Thoracic aorta (tissue), 2 donors: ENCODE results near the gene CTIF. TPM values are rescaled to one million over a fixed set of nuclear protein-coding genes. Genes with fewer than 3 reads are reported as not detected.

Experiments
- ATAC-seq: fragments of 150-250 bp; one replicate; pipeline ENCODE4 v1.8.0; 2017; ENCODE audit warnings: low read depth; ENCODE audit not compliant: insufficient number of reproducible peaks, low FRiP score
- DNase-seq: peaks from one replicate; pipeline ENCODE4 v3.0.0-alpha.2; 2020; ENCODE audit warnings: low spot score
- H3K27ac ChIP-seq, 2 donors: fragments of 200-600 bp; sonication (generic); 1 replicate in 1 of 2; 2 replicates in 1 of 2; pipeline ENCODE4 v1.5.1; 2016; ENCODE audit warnings: mild to moderate bottlenecking in 2 of 2, moderate library complexity in 2 of 2
- H3K27me3 ChIP-seq: fragments of 200-600 bp; sonication (generic); replicated peaks from 2 replicates; pipeline ENCODE4 v1.6.0; 2016; ENCODE audit warnings: mild to moderate bottlenecking; ENCODE audit not compliant: insufficient read depth
- H3K36me3 ChIP-seq: fragments of 200-600 bp; sonication (generic); one replicate; pipeline ENCODE4 v1.5.1; 2016
- H3K4me1 ChIP-seq, 2 donors: fragments of 200-600 bp; sonication (generic); 1 replicate in 1 of 2; 2 replicates in 1 of 2; pipeline versions ENCODE4 v1.5.1 to v1.6.0; 2016; ENCODE audit warnings: low read depth in 2 of 2, mild to moderate bottlenecking in 1 of 2; ENCODE audit not compliant: control insufficient read depth in 1 of 2
- H3K4me3 ChIP-seq: fragments of 200-600 bp; sonication (generic); 2 replicates; pipeline ENCODE4 v1.5.1; 2016; ENCODE audit warnings: mild to moderate bottlenecking
- H3K9me3 ChIP-seq: fragments of 200-600 bp; sonication (generic); 2 replicates; pipeline ENCODE4 v1.5.1; 2016
- total RNA-seq, 2 donors: library from RNA; depleted of rRNA; stranded (reverse); fragments of >200 nt; gene quantifications; one replicate each; pipeline versions ENCODE4 v1.1.0 to v1.2.3, GENCODE V29; 2016
- TF ChIP-seq, protein P1 (sequence below): fragments of 200-600 bp; sonication (generic); IDR thresholded peaks from one replicate; pipeline ENCODE4 v1.5.1; 2019; ENCODE audit warnings: antibody characterized with exemption

CTIF gene
- total RNA-seq, 2 donors from 2014 or later, result 63.3 to 125 TPM

DNA sequence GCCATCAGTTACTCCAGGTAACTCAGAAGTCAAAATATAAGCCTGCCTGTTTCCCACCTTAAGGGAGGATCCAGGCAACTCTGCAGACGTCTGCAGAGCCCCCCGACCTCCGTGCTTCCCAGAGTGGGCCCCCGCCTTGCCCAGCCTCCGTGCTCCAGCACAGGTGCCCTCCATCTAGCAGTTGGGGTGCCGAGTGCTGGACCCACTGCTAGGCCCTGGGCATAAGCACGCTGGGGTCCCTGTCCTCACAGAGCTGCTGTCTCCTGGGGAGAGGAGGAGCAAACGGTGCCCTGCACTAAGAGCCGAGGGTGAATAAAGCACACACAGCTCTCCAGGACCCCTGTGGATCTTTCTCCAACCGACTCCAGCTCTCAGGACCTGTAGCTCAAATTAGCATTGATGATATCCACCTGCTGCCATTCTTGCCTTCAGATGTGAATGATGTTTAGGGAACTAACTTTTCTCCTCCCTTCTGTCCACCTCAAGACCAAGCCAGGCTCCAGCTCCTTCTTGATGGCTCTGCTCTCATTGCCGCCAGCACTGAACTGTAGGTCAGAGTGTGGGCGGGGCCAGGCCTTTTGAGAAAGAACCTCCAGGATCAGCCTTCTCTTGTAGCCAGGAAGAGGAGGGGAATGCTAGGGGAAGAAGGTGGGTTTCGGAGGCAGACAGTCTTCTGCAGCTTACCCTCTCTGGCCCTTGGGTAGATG lies 290.8 kb downstream of the CTIF start:
- peak overlapping the region; percentile 82 to 83 for H3K27ac ChIP-seq
- DNase-seq (no peak), ATAC-seq (no peak)
- no peaks in the 10 kb centered on the region for H3K9me3 ChIP-seq
- H3K4me3 ChIP-seq, result no peak overlapping the region
- no peaks in the 10 kb centered on the region for H3K27me3 ChIP-seq
- TF ChIP-seq, protein P1, sequence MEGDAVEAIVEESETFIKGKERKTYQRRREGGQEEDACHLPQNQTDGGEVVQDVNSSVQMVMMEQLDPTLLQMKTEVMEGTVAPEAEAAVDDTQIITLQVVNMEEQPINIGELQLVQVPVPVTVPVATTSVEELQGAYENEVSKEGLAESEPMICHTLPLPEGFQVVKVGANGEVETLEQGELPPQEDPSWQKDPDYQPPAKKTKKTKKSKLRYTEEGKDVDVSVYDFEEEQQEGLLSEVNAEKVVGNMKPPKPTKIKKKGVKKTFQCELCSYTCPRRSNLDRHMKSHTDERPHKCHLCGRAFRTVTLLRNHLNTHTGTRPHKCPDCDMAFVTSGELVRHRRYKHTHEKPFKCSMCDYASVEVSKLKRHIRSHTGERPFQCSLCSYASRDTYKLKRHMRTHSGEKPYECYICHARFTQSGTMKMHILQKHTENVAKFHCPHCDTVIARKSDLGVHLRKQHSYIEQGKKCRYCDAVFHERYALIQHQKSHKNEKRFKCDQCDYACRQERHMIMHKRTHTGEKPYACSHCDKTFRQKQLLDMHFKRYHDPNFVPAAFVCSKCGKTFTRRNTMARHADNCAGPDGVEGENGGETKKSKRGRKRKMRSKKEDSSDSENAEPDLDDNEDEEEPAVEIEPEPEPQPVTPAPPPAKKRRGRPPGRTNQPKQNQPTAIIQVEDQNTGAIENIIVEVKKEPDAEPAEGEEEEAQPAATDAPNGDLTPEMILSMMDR, result no peak
- no peaks in the 10 kb centered on the region for H3K36me3 ChIP-seq
- H3K4me1 ChIP-seq, result peaks cover 74 to 94% of the 10 kb centered on the region in 2 donors

DNA sequence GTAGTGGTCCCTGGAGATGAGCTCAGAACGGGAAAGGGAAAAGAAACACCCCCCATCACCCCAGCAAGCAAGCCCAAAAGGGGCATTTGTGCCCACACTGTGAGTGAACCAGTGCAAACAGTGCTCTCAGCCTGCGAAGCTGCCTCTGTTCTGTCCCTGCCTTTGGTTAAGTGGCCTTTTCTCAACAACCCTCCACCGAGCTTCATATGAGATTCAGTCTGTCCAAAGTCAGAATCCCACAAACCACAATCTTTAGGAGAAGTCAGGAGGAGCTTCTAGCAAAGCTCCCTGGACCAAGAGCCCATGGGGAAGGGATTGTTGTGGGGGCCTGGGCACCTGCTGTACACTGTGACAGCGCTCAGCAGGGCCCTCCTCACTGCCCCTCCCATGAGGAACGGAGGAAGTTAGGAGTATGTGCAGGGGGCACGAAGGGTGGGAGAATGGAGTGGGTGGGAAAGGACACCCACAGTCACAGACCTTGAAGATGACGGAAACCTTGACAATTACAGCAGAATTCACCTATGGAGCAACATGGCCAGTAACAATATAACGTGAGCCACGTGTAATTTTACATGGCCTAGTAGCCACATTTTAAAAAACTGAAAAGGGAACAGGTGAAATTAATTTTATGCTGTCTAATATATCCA lies 292.4 kb downstream of the CTIF start:
- H3K36me3 ChIP-seq, result no peaks in the 10 kb centered on the region
- no peaks in the 10 kb centered on the region for H3K9me3 ChIP-seq
- TF ChIP-seq, protein P1, result no peak
- H3K27ac ChIP-seq, result no peak overlapping the region
- no peak overlapping the region for H3K4me3 ChIP-seq
- no peaks in the 10 kb centered on the region for H3K27me3 ChIP-seq
- no peak for DNase-seq
- ATAC-seq, result no peak
- H3K4me1 ChIP-seq, result peaks cover 66 to 85% of the 10 kb centered on the region in 2 donors

DNA sequence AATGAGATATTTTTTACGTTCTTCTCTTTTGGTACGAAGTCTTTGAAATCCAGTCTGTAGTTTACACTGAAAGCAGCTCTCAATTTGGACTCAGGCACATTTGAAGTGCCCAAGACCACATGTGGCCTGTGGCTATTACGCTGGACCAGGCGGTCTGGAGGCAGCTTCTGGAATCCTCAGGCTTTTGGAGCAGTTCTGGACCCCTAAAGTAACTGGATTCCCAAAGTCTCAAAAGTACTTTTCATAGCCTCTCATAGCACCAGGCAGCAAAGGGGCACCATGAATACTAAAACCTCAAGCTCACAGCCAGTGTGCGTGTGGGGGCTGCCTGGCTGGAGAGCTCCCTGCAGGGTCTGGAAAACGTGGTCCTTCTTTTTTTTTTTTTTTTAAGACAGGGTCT lies 293.0 kb downstream of the CTIF start:
- no peaks in the 10 kb centered on the region for H3K36me3 ChIP-seq
- H3K9me3 ChIP-seq, result no peaks in the 10 kb centered on the region
- TF ChIP-seq, protein P1, result no peak
- H3K27ac ChIP-seq, result no peak overlapping the region
- ATAC-seq (no peak), DNase-seq (no peak)
- no peak overlapping the region for H3K4me3 ChIP-seq
- peaks cover 61 to 79% of the 10 kb centered on the region in 2 donors for H3K4me1 ChIP-seq
- H3K27me3 ChIP-seq, result no peaks in the 10 kb centered on the region

DNA sequence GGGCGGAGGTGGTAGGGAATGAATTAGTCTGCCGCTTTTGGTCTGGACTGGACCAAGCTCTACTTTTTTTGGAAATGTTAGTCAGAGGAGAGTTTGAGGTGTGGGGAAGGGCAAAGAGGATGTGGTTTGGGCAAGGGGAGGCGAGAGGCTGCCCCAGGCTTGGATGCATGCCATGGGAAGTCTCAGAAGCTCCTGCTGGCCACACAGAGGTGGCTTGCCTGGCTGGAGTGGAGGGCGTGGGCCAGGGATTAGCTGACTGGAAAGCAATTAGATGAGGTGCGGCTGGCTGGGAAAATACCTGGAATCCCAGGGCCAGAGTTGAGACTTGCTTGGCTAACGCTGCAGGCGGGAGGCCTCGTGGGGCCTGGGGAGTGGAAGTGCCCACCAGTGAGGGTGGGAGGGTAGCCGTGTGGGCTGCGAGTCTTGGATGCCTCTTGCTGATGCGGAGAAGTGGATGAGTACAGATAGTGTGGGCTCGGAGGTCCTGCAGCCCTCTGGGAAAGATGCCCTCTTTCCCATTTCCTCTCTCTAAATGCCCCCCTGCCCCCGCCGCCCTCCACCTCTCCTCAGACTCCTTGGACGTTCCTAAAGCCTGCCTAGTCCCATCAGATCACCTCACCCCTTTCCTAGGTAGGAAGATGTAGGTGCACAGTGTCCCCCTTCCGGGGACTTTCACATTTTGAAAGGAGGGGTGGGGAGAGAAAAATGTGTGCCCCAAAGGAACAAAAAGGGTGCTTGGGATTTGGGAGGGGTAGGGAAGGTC lies 294.3 kb downstream of the CTIF start:
- ATAC-seq (no peak), DNase-seq (no peak)
- Histone ChIP-seq H3K27ac (peak overlapping the region in 1 of 2 donors; percentile 19), H3K27me3 (no peaks in the 10 kb centered on the region), H3K36me3 (no peaks in the 10 kb centered on the region), H3K4me3 (peak overlapping the region; percentile 47), H3K4me1 (peaks cover 54 to 68% of the 10 kb centered on the region in 2 donors), H3K9me3 (no peaks in the 10 kb centered on the region)
- TF ChIP-seq, protein P1, result no peak
